ENCODE results near the gene FIGN. TPM values are rescaled to one million over a fixed set of nuclear protein-coding genes. Genes with fewer than 3 reads are reported as not detected.

Gene FIGN
- polyA plus RNA-seq, 1 experiment: 2.2 TPM

- CTCF ChIA-PET: interaction anchor here (1.4 kb wide), 1 partner anchor 442 kb away, joined by 3 read pairs; no protein-coding TSS in a partner anchor
- Histone ChIP-seq H3K9me3 (ENCODE audit: control insufficient read depth, insufficient read depth, low read length) (no peaks in the 10 kb centered on the region), H3K4me3 (ENCODE audit: low read depth, low read length) (no peak overlapping the region), H3K27me3 (ENCODE audit: control insufficient read depth, insufficient read depth, low read length) (no peaks in the 10 kb centered on the region), H3K27ac (ENCODE audit: low read depth, low read length) (no peak overlapping the region)
- no peak for DNase-seq (ENCODE audit: low read depth, low spot score)
- POLR2A ChIA-PET: no interaction called here
- no peak for TF ChIP-seq CTCF (IDR thresholded peaks at IDR 0.05; ENCODE audit: low read depth, low read length)
Observed at GRCh38 chr2:163611557-163611906, 124.3 kb downstream of the FIGN start.

DNA sequence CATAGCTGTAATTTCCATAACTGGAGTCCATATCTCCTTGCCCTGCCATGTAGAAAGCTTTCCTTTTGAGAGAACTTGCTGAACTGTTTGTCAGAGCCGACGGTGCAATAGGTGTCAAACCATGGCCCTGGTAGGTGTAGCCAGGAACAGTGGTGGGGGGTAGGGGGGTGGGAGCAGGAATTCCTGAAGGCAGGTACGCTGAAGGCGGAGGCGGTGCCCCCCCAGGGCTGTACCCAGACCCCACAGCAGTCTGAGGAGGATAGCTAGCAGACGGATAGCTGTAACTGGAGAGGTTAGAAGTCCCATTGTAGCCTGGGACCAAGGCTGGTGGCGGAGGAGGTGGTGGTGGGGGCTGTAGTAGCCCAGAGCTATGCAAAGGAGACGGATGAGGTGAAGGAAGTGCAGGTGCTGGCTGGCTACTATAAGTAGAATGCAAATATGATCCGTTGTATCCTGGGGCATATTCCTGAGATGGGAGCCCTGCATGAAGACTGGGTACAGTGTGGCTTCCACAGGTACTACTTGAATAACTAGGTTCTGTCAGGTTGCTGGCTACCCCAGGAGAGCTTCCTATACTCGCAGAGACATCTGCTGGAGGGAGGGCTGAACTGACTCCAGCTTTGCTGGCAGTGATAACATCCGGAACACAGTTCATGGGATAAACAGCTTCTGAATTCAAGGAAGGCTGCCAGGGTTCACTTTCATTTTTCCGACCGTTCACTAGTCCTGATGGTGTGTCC lies 124.8 kb downstream of the FIGN start:
- Histone ChIP-seq H3K27ac (ENCODE audit: low read depth, low read length) (no peak overlapping the region), H3K4me3 (ENCODE audit: low read depth, low read length) (no peak overlapping the region), H3K27me3 (ENCODE audit: control insufficient read depth, insufficient read depth, low read length) (no peaks in the 10 kb centered on the region), H3K9me3 (ENCODE audit: control insufficient read depth, insufficient read depth, low read length) (no peaks in the 10 kb centered on the region)
- CTCF ChIA-PET: interaction anchor here (0.7 to 1.4 kb wide), 2 partner anchors 35 to 442 kb away, joined by 3 read pairs; no protein-coding TSS in a partner anchor
- TF ChIP-seq CTCF (IDR thresholded peaks at IDR 0.05; ENCODE audit: low read depth, low read length): no peak
- POLR2A ChIA-PET: no interaction called here
- DNase-seq (ENCODE audit: low read depth, low spot score): no peak

GRCh38 chr2:163607630-163608029 lies 128.2 kb downstream of the FIGN start:
- POLR2A ChIA-PET: no interaction called here
- Histone ChIP-seq H3K9me3 (ENCODE audit: control insufficient read depth, insufficient read depth, low read length) (no peaks in the 10 kb centered on the region), H3K27ac (ENCODE audit: low read depth, low read length) (no peak overlapping the region), H3K27me3 (ENCODE audit: control insufficient read depth, insufficient read depth, low read length) (no peaks in the 10 kb centered on the region), H3K4me3 (ENCODE audit: low read depth, low read length) (no peak overlapping the region)
- no peak for TF ChIP-seq CTCF (IDR thresholded peaks at IDR 0.05; ENCODE audit: low read depth, low read length)
- CTCF ChIA-PET: interaction anchor here (1.1 kb wide), 1 partner anchor 261 kb away, joined by 3 read pairs; no protein-coding TSS in a partner anchor
- no peak for DNase-seq (ENCODE audit: low read depth, low spot score)

GRCh38 chr2:163606878-163607277 lies 128.9 kb downstream of the FIGN start:
- no peak overlapping the region for H3K4me3 ChIP-seq (ENCODE audit: low read depth, low read length)
- H3K27me3 ChIP-seq (ENCODE audit: control insufficient read depth, insufficient read depth, low read length): no peaks in the 10 kb centered on the region
- H3K27ac ChIP-seq (ENCODE audit: low read depth, low read length): no peak overlapping the region
- H3K9me3 ChIP-seq (ENCODE audit: control insufficient read depth, insufficient read depth, low read length): no peaks in the 10 kb centered on the region
- DNase-seq (ENCODE audit: low read depth, low spot score): no peak
- CTCF ChIA-PET: interaction anchor here (1.1 kb wide), 1 partner anchor 261 kb away, joined by 3 read pairs; no protein-coding TSS in a partner anchor
- TF ChIP-seq CTCF (IDR thresholded peaks at IDR 0.05; ENCODE audit: low read depth, low read length): no peak
- POLR2A ChIA-PET: no interaction called here

DNA sequence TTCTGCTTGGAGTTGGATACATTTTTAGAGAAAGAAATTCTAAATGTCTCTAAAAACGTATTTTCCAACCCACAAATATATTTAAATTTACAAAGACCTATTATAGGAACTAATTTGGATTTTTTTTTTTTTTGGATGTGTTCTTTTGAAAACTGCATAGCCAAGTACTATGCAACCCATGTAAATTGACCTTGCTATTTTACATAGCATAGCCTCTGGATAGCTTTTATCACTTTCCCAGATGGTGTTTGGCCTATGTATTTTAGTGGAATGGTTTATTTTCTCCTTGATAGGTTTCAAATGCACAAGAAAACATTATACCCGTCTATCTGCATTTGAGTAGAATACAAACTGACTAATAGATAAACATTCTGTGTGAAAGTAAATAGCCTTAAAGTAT lies 130.0 kb downstream of the FIGN start:
- H3K4me3 ChIP-seq (ENCODE audit: low read depth, low read length): no peak overlapping the region
- no peak for DNase-seq (ENCODE audit: low read depth, low spot score)
- no peak overlapping the region for H3K27ac ChIP-seq (ENCODE audit: low read depth, low read length)
- ChIA-PET POLR2A (interaction anchor here (0.6 to 1.2 kb wide), 2 partner anchors 130 to 1634 kb away, joined by 3 read pairs; partner anchors contain the start of gene FIGN), CTCF (no interaction called here)
- no peaks in the 10 kb centered on the region for H3K9me3 ChIP-seq (ENCODE audit: control insufficient read depth, insufficient read depth, low read length)
- no peak for TF ChIP-seq CTCF (IDR thresholded peaks at IDR 0.05; ENCODE audit: low read depth, low read length)
- H3K27me3 ChIP-seq (ENCODE audit: control insufficient read depth, insufficient read depth, low read length): no peaks in the 10 kb centered on the region
